ENCODE measurements around the gene STH. TPM values are rescaled to one million over a fixed set of nuclear protein-coding genes. Genes with fewer than 3 reads are reported as not detected.

Gene STH
- total RNA-seq, 1 donor from 2014 or later = not detected

DNA sequence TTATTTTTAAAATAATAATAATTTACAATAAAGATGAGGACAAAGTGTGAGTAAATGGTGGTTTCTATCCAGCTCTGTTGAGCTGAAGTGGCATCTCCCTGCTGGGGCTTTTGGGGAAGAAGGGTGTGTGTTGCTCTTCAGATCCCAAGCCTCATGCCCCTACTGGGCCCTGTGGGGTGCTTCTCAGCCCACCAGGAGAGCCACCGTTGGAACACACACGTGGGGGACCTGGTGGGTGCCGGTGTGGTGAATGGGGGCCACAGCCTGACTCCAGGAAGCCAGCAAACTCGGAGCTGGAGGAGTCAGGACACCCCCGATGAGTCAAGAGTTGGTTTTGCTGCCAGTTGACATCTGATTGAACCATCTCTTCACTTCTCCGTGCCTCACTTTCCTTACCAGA, 37.8 kb upstream of the STH start:
- Mint-ChIP-seq H3K4me3 (no peak overlapping the region), H3K27ac (no peak overlapping the region), H3K9me3 (no peaks in the 10 kb centered on the region), H3K4me1 (no peaks in the 10 kb centered on the region), H3K27me3 (peaks cover 5% of the 10 kb centered on the region), H3K36me3 (ENCODE audit: low read depth) (no peaks in the 10 kb centered on the region)
- intact Hi-C loops (cut with micrococcal nuclease) = no loop called here
- DNase-seq = no peak

DNA sequence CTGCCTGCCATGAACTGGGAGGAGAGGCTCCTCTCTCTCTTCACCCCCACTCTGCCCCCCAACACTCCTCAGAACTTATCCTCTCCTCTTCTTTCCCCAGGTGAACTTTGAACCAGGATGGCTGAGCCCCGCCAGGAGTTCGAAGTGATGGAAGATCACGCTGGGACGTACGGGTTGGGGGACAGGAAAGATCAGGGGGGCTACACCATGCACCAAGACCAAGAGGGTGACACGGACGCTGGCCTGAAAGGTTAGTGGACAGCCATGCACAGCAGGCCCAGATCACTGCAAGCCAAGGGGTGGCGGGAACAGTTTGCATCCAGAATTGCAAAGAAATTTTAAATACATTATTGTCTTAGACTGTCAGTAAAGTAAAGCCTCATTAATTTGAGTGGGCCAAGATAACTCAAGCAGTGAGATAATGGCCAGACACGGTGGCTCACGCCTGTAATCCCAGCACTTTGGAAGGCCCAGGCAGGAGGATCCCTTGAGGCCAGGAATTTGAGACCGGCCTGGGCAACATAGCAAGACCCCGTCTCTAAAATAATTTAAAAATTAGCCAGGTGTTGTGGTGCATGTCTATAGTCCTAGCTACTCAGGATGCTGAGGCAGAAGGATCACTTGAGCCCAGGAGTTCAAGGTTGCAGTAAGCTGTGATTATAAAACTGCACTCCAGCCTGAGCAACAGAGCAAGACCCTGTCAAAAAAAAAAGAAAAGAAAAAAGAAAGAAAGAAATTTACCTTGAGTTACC, 36.7 kb upstream of the STH start:
- Mint-ChIP-seq H3K4me3 (no peak overlapping the region), H3K4me1 (no peaks in the 10 kb centered on the region), H3K27me3 (peaks cover 9% of the 10 kb centered on the region), H3K9me3 (no peaks in the 10 kb centered on the region), H3K27ac (no peak overlapping the region), H3K36me3 (ENCODE audit: low read depth) (no peaks in the 10 kb centered on the region)
- no peak for DNase-seq
- intact Hi-C loops (cut with micrococcal nuclease) = no loop called here

- Mint-ChIP-seq H3K4me1 (no peaks in the 10 kb centered on the region), H3K27me3 (peaks cover 12% of the 10 kb centered on the region), H3K9me3 (no peaks in the 10 kb centered on the region), H3K4me3 (no peak overlapping the region), H3K27ac (no peak overlapping the region), H3K36me3 (ENCODE audit: low read depth) (no peaks in the 10 kb centered on the region)
- no peak for DNase-seq
- intact Hi-C loops (cut with micrococcal nuclease) = no loop called here
Measured at GRCh38 chr17:45963283-45963682, 35.8 kb upstream of the STH start.

DNA sequence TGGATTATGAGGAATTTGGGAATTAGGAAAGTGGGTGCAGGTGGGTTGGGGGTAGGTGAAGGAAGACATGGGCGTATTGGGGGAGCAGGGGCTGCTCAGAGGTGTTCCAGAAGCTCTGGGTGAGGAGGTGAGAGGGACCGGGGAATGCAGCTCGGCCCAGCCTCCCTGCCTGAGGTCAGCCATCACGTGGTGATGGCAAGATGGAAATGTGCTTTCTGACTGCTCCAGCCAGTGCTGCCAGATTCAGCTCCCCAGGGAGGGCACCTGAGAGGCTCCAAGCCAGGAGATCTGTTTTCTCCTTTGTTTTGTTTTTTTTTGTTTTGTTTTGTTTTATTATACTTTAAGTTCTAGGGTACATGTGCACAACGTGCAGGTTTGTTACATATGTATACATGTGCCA, 35.2 kb upstream of the STH start:
- H3K27me3 Mint-ChIP-seq = peaks cover 12% of the 10 kb centered on the region
- no peaks in the 10 kb centered on the region for H3K4me1 Mint-ChIP-seq
- H3K4me3 Mint-ChIP-seq = no peak overlapping the region
- no peak for DNase-seq
- H3K9me3 Mint-ChIP-seq = no peaks in the 10 kb centered on the region
- no peak overlapping the region for H3K27ac Mint-ChIP-seq
- H3K36me3 Mint-ChIP-seq (ENCODE audit: low read depth) = no peaks in the 10 kb centered on the region
- intact Hi-C loops (cut with micrococcal nuclease) = no loop called here

DNA sequence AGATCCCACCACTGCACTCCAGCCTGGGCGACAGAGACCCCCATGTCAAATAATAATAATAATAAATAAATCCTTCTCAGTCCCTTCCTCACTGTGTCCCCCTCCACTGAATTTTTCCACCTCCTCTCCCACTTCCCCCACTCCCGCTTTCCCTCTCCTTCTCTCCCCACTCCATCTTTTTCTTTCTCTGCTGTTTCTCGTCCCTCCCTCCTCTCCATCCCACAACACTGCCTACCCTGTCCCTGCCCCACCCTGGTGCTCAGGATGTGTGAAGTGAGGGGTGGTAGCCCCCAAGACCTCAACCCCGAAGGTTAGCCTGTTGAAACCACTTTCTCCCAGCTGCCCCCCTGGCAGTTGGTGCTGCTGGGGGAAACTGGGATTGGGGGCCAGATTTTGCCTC, 34.4 kb upstream of the STH start:
- intact Hi-C loops (cut with micrococcal nuclease) = no loop called here
- Mint-ChIP-seq H3K4me1 (no peaks in the 10 kb centered on the region), H3K4me3 (no peak overlapping the region)

GRCh38 chr17:45965812-45966211, 33.2 kb upstream of the STH start:
- H3K27ac Mint-ChIP-seq = no peak overlapping the region
- intact Hi-C loops (cut with micrococcal nuclease) = no loop called here
- H3K9me3 Mint-ChIP-seq = peaks cover 5% of the 10 kb centered on the region
- H3K4me3 Mint-ChIP-seq = no peak overlapping the region
- H3K4me1 Mint-ChIP-seq = no peaks in the 10 kb centered on the region
- no peaks in the 10 kb centered on the region for H3K36me3 Mint-ChIP-seq (ENCODE audit: low read depth)
- peaks cover 15% of the 10 kb centered on the region for H3K27me3 Mint-ChIP-seq
- no peak for DNase-seq

More for the DNA sequence above, 34.4 kb upstream of the STH start:
- no peak overlapping the region for H3K27ac Mint-ChIP-seq
- H3K9me3 Mint-ChIP-seq = peaks cover 2% of the 10 kb centered on the region
- H3K27me3 Mint-ChIP-seq = peaks cover 12% of the 10 kb centered on the region
- DNase-seq = no peak
- H3K36me3 Mint-ChIP-seq (ENCODE audit: low read depth) = no peaks in the 10 kb centered on the region

DNA sequence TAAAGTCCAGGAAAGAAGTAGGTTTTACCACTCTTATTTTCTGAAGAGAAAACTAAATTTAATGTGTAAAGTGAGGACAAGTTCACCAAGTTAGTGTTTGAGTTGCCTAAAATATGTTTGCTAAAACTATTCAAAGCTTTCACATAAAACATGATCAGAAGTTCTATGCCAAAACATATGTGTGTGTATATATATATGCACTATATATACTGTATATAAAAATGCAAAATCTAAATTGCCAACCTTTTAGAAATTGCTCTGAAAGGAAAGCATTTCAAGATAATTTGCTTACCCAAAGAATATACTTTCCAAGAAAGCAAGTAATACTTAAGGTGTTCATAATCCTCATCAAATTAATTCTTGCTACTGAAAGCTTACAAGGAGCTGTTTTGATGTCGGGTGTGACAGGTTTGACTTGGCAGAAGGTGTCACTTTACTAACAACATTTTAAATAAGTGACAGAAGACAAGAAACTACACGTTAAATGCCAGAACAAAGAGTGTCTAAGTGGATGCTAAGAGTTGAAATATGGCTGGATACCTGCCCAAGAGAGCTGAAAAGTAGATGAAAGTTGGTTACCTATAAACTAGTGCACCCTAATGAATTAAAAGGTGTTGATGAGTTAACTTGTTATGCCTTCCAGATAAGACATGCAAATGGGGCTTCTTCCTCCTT, 32.3 kb upstream of the STH start:
- DNase-seq = no peak
- Mint-ChIP-seq H3K4me1 (no peaks in the 10 kb centered on the region), H3K27me3 (peaks cover 15% of the 10 kb centered on the region), H3K27ac (no peak overlapping the region), H3K9me3 (peaks cover 5% of the 10 kb centered on the region), H3K4me3 (no peak overlapping the region), H3K36me3 (ENCODE audit: low read depth) (no peaks in the 10 kb centered on the region)
- intact Hi-C loops (cut with micrococcal nuclease) = no loop called here

- no peaks in the 10 kb centered on the region for H3K36me3 Mint-ChIP-seq (ENCODE audit: low read depth)
- peaks cover 15% of the 10 kb centered on the region for H3K27me3 Mint-ChIP-seq
- H3K4me3 Mint-ChIP-seq = no peak overlapping the region
- intact Hi-C loops (cut with micrococcal nuclease) = no loop called here
- H3K4me1 Mint-ChIP-seq = no peaks in the 10 kb centered on the region
- no peak overlapping the region for H3K27ac Mint-ChIP-seq
- no peak for DNase-seq
- H3K9me3 Mint-ChIP-seq = peaks cover 5% of the 10 kb centered on the region
Measured at GRCh38 chr17:45967378-45967777, 31.7 kb upstream of the STH start.

DNA sequence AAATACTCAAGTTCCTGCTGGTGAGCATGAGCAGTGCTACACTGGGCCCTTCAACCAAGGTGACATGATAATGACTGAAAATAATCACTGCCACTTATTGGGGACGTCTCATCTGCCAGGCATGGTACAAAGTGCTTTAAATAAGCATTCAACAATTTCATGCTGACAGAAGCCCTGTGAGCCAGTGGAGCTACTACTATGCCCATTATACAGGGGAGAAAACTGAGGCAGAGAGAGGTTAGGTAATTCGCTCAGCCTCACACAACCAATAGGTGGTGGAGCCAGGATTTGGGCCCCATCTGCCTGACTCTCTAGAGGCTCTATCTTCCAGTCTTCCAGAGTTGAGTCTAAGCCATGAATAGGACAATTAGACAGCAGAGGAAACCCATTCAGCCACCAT, 30.3 kb upstream of the STH start:
- H3K4me3 Mint-ChIP-seq = no peak overlapping the region

GRCh38 chr17:45969726-45970125, 29.3 kb upstream of the STH start:
- Mint-ChIP-seq H3K4me3 (no peak overlapping the region), H3K27ac (no peak overlapping the region), H3K36me3 (ENCODE audit: low read depth) (no peaks in the 10 kb centered on the region), H3K9me3 (peaks cover 5% of the 10 kb centered on the region), H3K27me3 (peaks cover 15% of the 10 kb centered on the region), H3K4me1 (no peaks in the 10 kb centered on the region)
- DNase-seq = no peak
- intact Hi-C loops (cut with micrococcal nuclease) = no loop called here

More for the DNA sequence above, 30.3 kb upstream of the STH start:
- no peak for DNase-seq
- no peaks in the 10 kb centered on the region for H3K36me3 Mint-ChIP-seq (ENCODE audit: low read depth)
- intact Hi-C loops (cut with micrococcal nuclease) = no loop called here
- H3K9me3 Mint-ChIP-seq = peaks cover 5% of the 10 kb centered on the region
- H3K27ac Mint-ChIP-seq = no peak overlapping the region
- H3K4me1 Mint-ChIP-seq = no peaks in the 10 kb centered on the region
- H3K27me3 Mint-ChIP-seq = peaks cover 15% of the 10 kb centered on the region

DNA sequence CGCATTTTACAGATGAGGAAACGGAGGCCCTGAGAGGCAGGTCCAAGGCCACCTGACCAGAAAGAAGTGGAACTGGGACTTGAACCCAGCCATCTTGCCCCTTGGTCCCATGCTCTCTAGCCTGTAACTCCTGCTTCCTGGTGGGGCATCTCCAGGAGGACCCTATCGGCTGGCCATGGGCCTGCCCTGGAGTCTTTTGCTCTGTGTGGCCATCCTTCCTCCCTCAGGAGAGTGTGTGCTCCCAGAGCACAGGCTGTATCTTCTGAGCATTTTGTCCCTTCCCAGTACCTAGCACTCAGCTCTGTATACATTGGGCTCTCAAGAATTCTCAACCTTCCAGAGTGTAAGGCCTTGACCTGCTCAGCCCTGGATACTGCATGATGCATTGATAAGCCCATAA, 28.4 kb upstream of the STH start:
- H3K9me3 Mint-ChIP-seq = peaks cover 5% of the 10 kb centered on the region
- no peak for DNase-seq
- H3K4me3 Mint-ChIP-seq = no peak overlapping the region
- H3K36me3 Mint-ChIP-seq (ENCODE audit: low read depth) = no peaks in the 10 kb centered on the region
- no peaks in the 10 kb centered on the region for H3K4me1 Mint-ChIP-seq
- H3K27ac Mint-ChIP-seq = no peak overlapping the region
- intact Hi-C loops (cut with micrococcal nuclease) = no loop called here
- H3K27me3 Mint-ChIP-seq = peaks cover 15% of the 10 kb centered on the region

- H3K4me1 Mint-ChIP-seq = no peaks in the 10 kb centered on the region
Measured at GRCh38 chr17:45971698-45972141, 27.3 kb upstream of the STH start.

GRCh38 chr17:45972531-45972930, 26.5 kb upstream of the STH start:
- peaks cover 10% of the 10 kb centered on the region for H3K27me3 Mint-ChIP-seq
- H3K4me1 Mint-ChIP-seq = no peaks in the 10 kb centered on the region
- no peak for DNase-seq
- intact Hi-C loops (cut with micrococcal nuclease) = no loop called here
- no peaks in the 10 kb centered on the region for H3K36me3 Mint-ChIP-seq (ENCODE audit: low read depth)
- H3K4me3 Mint-ChIP-seq = no peak overlapping the region
- H3K9me3 Mint-ChIP-seq = peaks cover 5% of the 10 kb centered on the region
- H3K27ac Mint-ChIP-seq = no peak overlapping the region

More at GRCh38 chr17:45971698-45972141, 27.3 kb upstream of the STH start:
- Mint-ChIP-seq H3K4me3 (no peak overlapping the region), H3K36me3 (ENCODE audit: low read depth) (no peaks in the 10 kb centered on the region), H3K27me3 (peaks cover 15% of the 10 kb centered on the region), H3K27ac (no peak overlapping the region), H3K9me3 (peaks cover 5% of the 10 kb centered on the region)
- DNase-seq = no peak
- intact Hi-C loops (cut with micrococcal nuclease) = no loop called here

- Mint-ChIP-seq H3K27ac (no peak overlapping the region), H3K9me3 (peaks cover 5% of the 10 kb centered on the region), H3K4me3 (no peak overlapping the region), H3K4me1 (no peaks in the 10 kb centered on the region), H3K36me3 (ENCODE audit: low read depth) (no peaks in the 10 kb centered on the region), H3K27me3 (peaks cover 5% of the 10 kb centered on the region)
- no peak for DNase-seq
- intact Hi-C loops (cut with micrococcal nuclease) = no loop called here
Measured at GRCh38 chr17:45973099-45973780, 25.8 kb upstream of the STH start.

All from activated CD4-positive, alpha-beta T cell treated with anti-CD3 and anti-CD28 coated beads, Interleukin-2, amount 10 ng/mL, durations not matched to agents 24 days and 14 days (primary cell).